Measurements from ENCODE around the gene ALG1.
"Not testable (repeated sequence)": the region's sequence is repeated elsewhere in the genome, so short reads cannot be mapped to it uniquely, and the experiment has no call there.

Gene ALG1

GRCh38 chr16:5075637-5076036 lies 4.0 kb downstream of the ALG1 start:
- DNase-seq (ENCODE audit: low read depth), result no peak

DNA sequence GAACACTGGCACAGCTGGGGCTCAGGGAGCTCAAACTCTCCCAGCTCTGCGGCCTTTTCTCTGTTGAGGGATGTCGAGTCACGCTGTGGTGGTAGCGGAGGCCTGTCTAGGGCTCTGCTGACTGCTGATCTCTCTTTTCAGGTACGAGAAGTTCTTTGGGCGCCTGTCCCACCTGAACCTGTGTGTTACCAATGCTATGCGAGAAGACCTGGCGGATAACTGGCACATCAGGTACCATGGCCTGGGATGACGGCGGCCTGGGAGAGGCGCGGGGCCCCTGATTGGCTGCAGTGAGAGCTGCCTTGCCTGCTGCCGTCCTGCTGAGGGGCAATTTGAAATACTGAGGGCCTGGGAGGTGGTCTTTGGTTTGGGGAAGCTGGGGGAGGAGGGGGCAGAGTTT lies 5.7 kb downstream of the ALG1 start:
- DNase-seq (ENCODE audit: low read depth), result no peak

- no peak for DNase-seq (ENCODE audit: low read depth)
Observed at GRCh38 chr16:5078626-5079025, 7.0 kb downstream of the ALG1 start.

DNA sequence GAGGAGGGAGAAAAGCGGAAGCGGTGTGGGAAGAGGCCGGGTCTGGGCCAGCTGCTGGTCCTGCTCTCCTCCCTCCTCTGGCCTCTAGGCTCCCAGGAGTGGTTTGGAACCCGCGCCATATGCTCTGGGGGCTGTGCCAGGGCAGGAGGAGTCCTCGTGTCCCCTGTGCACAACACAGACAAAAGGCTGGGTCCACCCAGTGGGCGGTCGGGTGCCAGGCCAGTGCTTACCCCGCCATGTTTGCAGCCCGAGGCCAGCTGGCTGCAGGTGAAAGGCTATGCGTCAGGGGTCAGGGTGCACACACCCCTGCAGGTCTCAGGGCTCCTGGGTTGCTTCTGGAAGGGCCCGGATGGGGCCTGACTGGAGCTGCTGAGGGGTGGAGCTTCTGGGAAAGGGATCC lies 8.8 kb downstream of the ALG1 start:
- DNase-seq (ENCODE audit: low read depth), result not testable (repeated sequence)

DNA sequence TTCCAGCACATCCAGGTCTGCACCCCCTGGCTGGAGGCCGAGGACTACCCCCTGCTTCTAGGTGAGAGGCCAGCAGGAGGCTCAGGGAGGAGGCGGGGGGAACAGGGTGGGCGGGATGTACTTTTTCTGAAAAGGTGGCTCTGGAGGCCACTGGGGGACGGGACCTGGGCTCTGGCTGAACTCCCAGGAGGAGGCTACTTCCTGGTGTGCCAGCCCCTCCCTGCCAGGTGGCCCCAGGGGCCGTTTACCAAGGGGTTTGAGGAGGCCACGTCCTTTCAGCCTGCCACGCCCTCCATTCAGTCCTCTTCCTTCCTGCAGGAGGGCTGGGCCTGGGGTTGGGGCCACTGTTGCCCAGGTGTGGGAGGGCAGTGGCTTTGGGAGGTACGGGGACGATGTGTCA lies 9.4 kb downstream of the ALG1 start:
- DNase-seq (ENCODE audit: low read depth), result not testable (repeated sequence)

- DNase-seq (ENCODE audit: low read depth), result not testable (repeated sequence)
Observed at GRCh38 chr16:5083646-5084045, 12.0 kb downstream of the ALG1 start.

DNA sequence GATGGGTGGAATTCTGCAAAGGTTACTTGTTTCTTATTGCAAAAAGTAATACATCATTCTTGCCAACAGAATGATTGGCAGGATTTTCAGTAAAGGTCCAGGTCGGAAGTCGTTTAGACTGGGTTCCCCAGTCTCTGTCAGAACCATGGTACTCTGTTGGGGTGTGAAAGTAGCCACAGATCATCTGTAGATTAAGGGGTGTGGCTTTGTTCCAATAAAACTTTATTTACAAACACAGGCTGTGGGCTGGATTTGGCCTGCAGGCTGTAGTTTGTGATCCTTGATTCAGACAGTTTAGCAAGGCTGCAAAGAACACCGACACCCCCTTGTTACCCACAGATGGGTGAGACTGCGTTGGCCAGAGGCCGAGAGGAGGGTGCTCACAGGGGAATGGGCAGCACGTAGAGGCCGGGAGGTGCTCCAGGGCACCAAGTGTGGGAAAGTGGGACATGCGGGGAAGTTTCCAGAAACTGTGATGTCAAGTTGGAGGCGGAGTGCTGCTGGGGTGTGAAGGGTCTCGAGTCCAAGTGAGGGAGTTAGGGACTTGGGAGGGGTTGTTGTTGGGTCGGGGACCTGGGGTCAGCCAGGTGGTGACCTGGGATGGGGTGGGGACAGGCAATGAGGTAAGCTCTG lies 12.6 kb downstream of the ALG1 start:
- DNase-seq (ENCODE audit: low read depth), result not testable (repeated sequence)

DNA sequence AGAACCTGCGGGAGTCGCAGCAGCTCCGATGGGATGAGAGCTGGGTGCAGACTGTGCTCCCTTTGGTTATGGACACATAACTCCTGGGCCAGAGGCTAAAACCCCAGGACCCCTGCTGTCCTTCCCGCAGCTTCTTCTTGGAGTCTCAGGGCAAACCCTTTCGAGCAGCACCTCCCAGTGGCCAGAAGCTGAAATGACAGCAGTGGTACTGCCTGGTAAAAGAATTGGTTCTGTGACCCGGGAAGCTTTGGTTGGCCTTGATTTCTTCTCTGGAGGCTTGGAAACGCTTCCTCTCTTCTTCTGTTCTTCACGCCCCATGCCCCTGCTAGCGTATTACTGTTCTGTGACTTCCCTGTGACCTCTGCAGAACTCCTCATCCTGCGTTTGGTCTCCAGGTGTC lies 13.2 kb downstream of the ALG1 start:
- DNase-seq (ENCODE audit: low read depth), result peak; percentile 41

- DNase-seq (ENCODE audit: low read depth), result not testable (repeated sequence)
Observed at GRCh38 chr16:5085716-5086115, 14.1 kb downstream of the ALG1 start.

GRCh38 chr16:5088086-5088790 lies 16.6 kb downstream of the ALG1 start:
- not testable (repeated sequence) for DNase-seq (ENCODE audit: low read depth)

GRCh38 chr16:5088936-5089335 lies 17.3 kb downstream of the ALG1 start:
- not testable (repeated sequence) for DNase-seq (ENCODE audit: low read depth)

DNA sequence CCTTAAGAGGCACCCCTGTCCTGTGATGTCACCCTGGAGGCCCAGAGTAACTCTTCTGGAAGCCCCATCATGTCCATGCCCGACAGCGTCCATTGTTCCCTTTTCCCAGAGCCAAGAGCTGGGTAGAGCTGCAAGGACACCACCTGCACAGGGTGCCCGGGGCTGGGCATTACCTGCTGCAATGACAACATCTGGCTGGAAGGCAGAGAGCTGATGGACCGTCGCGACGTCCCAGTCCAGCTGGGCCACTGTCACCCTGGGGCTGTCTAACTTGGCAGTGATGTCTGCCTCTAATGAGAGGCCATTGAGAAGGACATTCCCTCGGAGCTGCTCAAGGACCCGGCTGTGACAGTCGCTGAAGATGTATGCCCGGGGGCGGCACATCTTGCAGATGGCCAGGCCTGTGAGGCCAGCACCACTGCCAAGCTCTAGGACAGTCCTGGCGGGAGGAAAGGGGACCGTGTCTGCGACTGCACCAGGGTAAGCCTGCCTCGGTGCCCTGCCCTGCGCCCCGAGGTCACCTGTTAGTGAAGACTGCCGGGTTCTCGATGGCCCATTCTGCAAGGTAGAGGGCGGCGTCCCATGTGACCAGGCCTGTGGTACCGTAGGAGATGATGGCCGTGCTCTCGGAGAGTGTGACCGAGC lies 18.4 kb downstream of the ALG1 start:
- DNase-seq (ENCODE audit: low read depth), result not testable (repeated sequence)

DNA sequence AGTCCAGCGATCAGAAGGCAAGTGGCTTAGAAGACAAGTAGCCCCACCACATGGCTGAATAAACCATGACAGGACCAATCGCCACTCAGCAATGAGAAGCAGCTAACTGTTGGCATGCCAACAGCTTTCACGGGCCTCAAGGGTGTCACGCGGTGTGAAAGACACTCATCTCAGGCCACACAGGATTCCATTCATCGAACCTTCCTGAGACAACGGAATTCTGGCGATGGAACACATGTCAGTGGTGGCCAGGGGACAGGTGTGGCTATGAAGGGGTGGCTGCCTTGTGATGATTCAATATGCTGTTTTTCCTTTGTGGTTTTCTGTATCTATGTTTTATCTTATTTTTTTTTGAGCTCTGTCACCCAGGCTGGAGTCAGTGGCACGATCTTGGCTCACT lies 18.9 kb downstream of the ALG1 start:
- not testable (repeated sequence) for DNase-seq (ENCODE audit: low read depth)

DNA sequence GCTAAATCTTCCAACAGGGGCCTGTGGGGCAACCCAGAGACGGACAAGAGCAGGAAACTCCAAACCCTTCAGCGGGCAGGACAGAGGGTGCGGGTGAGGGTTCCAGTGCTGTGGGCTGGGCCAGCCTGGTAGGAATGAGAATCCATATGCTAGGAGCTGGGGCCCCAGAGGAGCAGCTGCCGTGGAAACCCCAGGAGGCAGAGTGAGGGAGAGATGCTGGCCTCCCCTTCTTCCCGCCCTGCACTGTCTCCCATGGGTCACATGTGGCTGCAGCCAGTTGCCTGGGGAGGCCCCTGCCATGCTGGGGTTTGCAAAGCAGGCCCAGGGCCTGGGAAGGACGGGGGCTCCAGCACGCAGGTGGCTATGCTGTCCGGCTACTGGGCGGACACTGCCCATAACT lies 21.4 kb downstream of the ALG1 start:
- not testable (repeated sequence) for DNase-seq (ENCODE audit: low read depth)

- DNase-seq (ENCODE audit: low read depth), result not testable (repeated sequence)
Observed at GRCh38 chr16:5093746-5094145, 22.1 kb downstream of the ALG1 start.

DNA sequence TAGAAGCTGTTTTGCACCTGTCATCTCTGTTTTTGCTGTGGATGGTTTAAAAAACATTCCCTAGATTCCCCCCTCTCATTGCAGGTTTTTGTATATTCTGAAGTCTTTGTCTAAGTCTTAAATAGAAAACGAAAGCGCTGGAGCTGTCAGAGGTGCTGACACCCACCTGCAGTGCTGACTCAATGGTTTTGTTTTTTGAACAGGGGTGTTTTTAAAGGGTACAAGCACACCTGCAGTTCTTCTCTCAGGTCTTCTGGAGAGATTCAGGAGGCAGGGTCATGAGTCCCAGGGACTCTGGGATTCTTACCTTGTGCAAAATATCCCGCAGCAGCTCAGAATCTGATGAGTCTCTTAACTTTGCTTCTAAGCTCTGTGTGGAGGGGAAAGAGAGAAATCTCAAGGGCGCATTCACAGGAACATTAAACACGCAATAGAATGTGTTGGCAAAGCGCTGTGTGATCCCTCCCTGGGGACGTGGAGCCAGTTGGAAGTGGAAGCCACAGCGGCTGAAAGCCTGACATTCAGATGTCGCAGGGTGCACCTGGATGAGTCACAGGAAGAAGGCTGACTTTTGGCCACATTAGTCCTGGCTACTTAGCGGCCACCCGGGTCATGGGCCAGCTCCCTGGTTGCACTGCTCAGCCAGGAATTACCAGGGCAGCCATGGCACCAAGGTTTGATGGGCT lies 23.6 kb downstream of the ALG1 start:
- not testable (repeated sequence) for DNase-seq (ENCODE audit: low read depth)

GRCh38 chr16:5096437-5097060 lies 24.9 kb downstream of the ALG1 start:
- not testable (repeated sequence) for DNase-seq (ENCODE audit: low read depth)

DNA sequence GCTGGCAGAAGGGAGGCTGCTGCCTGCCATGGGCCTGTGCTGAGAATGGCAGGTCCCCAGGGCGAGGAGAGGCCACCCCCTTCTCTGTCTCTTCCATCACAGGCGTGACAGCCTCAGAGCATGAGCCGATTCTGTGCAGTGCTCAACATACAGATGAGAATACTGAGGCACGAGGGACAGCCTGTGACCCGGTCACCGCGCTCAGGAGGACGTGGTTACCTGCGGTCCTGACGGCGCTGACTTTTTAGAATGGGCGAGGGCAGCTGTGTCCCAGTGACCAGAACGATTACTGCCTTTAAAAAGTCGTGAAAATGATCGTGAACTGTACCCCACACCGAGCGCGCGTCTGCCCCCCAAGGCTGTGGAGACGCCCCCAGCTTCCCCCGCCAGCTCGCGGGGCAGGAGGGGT lies 25.4 kb downstream of the ALG1 start:
- peak; percentile 8 for DNase-seq (ENCODE audit: low read depth)

- peak; percentile 99 for DNase-seq (ENCODE audit: low read depth)
Observed at GRCh38 chr16:5097470-5098220, 26.0 kb downstream of the ALG1 start, which contains the start of gene EEF2KMT. Gene EEF2KMT, minus strand, starts transcription at chr16:5097795. Its CDS starts 56 bp downstream, at chr16:5097739.

DNA sequence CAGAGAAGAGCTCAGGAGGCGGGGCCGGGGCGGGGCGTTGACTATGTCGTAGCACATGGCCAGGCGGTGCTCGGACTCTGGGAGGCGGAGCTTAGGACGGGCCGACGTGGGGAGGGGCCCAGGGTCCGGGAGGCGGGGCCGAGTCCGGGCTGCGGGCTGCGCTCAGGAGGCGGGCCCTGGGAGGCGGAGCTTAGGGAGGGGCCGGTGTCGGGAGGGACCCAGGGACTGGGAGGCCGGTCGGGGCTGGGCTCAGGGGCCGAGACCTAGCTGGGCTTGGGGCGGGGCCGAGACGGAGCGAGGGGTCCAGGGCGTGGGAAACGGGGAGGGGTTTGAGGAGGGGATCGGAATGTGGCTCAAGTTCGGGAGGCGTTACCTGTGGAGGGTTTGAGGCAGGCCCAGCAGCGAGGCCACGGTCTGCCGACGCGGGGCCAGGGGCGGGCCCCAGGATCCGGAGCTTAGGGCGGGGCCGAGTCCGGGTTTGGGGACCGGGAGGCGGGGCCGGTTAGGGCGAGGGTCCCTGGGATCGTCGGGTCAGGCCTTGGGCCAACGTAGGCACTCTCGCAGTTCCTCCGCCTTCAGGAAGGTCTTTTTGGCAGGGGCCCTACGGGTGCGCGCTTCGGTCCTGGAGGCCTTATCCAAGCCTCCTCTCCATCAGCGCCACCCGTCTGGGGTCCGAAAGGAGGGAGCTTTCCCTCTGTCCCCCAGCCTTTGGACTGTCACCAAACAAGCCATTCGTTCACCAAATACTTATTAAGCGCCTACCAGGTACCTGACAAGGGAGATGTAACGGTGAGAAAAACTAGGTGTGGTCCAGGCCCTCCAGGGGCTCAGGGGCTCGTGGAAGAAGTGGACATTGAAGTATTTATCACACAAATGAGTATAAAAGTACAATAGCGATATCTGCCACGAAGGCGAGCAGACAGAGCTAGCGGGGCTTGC lies 26.8 kb downstream of the ALG1 start:
- peak; percentile 37 for DNase-seq (ENCODE audit: low read depth)

All from amniotic epithelial cell (primary cell).